ENCODE results near the gene MRPL44.

The MRPL44 gene

DNA sequence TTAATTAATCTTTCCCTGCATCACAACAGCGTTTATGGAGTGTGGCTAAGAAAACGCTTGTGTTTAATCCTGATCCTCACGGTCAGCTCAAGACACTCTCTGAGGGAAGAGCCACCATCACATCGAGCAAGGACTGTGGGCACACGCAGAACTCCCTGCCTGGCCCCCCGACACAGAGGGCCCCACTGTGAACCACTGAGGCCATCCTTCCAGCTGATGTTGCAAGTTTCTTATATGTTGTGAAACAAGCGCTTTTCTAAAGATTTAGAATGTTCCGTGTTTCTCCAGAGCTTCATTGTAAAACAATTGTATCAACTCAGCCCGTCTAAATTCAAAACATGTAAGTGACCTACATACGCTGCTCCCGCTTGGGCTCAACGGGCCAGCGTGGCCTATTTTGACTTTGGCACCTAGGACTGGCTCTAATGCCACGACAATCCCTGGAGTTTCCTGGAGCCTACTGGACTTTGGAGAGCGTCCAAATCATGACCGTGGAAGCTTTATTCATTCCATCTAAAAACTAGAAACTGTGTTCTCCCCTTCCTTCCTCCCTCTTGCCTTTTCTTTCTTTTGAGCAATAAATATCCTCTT, 46.9 kb downstream of the MRPL44 start:
- no peak for DNase-seq (ENCODE audit: low read depth in 2 of 2)

DNA sequence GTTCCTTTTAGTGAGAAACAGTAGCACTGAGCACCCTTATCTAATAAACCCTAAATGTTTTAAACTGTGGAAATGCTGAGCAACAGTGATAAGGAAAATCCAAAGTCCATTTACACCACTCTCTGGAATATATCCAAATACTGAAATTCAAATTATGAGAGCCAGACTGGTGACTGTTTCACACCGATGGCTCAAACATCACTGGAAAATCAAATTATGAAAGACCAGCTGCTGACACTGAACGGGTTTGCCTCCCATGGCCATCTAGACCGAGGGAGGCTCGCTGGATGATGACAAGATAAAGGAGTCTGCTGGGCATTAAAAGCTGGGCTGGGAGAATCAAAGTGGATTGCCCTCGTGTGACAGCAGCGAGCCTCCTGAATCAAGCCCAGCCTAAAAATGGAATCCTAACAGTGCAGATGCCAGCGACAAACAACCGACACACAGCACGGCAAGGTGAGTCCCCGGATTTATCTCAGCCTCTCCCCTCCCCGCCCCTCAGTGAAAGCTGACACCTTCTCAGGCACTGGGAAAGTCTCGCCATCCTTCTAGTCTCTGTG, 51.5 kb downstream of the MRPL44 start:
- DNase-seq (ENCODE audit: low read depth in 2 of 2), result no peak

DNA sequence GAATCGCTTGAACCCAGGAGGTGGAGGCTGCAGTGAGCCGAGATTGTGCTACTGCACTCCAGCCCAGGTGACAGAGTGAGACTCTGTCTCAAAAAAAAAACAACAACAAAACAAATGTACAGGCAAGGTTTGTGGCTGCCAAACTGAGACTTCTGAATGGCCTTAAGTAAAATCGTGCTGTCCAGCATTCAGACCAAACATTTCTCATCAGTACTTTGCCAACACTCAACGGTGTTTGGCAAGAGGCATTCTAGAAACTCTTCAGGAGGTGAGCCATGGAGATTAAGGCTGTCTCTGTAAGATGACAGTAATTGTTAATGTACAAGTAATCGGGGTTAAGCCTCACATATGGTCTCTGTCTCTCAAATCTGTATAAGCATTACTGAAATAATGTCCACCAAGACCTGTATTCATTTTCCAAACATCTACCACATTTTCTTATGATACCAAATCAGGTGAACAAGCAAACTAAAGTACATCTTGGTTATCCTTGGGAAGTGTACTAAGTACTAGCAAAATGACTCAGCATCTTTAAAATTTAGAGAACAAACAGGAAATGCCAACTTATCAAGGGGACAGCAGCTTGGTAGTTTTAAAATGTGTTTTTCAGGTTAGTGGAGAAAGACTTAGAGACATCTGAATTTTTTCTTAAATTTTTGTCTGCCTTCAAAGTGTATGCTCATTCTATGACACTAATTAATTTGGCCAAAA, 52.5 kb downstream of the MRPL44 start:
- DNase-seq (ENCODE audit: low read depth in 2 of 2), result no peak

DNA sequence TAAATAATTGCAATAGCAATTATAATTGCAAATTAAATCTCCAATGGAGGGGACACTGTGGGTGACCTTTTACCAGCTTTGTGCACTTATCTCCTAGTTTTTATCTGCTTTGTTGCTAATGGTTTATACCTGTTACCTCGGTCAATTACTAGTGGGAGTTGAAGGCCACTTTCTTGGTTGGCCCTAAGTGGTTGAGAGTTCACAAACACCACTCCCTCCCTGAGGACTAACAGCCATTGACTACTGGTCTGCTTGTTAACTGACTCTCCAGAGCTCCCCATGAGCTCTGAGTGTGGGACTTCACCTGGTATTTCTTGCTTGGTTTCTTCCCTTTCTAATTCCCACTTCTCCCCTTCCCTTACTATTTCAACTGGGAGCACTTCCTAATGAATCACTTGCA, 54.6 kb downstream of the MRPL44 start:
- DNase-seq (ENCODE audit: low read depth in 2 of 2), result no peak

DNA sequence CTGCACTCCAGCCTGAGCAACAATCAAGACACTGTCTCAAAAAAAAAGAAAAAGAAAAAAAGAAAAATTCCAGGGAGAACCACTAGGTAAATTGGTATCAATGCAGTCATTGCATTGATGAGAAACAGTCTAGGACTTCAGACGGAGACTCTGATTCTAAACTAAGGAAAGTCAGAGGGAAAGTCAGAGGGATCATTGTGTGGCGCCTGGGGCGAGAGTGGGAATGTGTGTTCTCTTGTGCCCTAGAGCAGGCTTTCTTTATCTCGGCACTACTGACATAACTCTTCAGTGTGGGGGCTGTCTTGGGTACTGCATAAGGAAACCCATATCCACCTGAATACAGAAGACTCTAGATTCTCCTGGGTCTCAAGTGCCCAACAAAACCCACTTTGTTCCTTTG, 57.1 kb downstream of the MRPL44 start:
- no peak for DNase-seq (ENCODE audit: low read depth in 2 of 2)

DNA sequence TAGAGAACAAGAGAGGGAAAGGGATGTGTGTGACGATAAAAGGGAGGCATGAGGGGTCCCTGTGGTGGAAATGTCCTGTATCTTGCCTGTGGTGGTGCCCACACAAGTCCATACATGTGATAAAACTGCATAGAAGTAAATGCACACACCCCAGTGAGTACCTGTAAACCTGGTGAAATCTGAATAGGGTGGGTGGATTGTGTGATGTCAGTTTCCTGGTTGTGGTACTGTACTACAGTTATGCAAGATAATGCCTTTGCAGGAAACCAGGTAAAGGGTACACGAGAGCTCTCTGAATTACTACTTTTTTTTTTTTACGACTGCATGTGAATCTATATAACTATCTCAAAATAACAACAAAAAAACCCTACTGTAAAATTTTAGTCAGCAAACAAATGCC, 59.7 kb downstream of the MRPL44 start:
- no peak for DNase-seq (ENCODE audit: low read depth in 2 of 2)

Measured in stimulated activated CD8-positive, alpha-beta memory T cell treated with anti-CD3 and anti-CD28 coated beads, Interleukin-15, amount 100 ng/mL, for 4 hours (primary cell).